Measurements from ENCODE around the gene UBXN11. TPM values are rescaled to one million over a fixed set of nuclear protein-coding genes. Genes with fewer than 3 reads are reported as not detected.

UBXN11 gene
- total and polyA plus RNA-seq, 2 of the 13 experiments (the other 11 are each of a cell fraction or from before 2014, with no cell fraction given): 9.3 to 10.4 TPM

Other genes starting within 250 kb of the UBXN11 start
- not detected in 2 replicates for gene TRIM63, start 239.0 kb downstream of the UBXN11 start, total RNA-seq (2016; rRNA removed; fragmentation: Illumina TruSeq; extraction: Trizol)
- gene TRIM63, start 239.0 kb downstream of the UBXN11 start, polyA plus RNA-seq (2011; rRNA removed): not detected in 2 replicates
- 4.6 and 5.8 TPM in 2 replicates for gene PDIK1L, start 194.8 kb downstream of the UBXN11 start, total RNA-seq (2016; rRNA removed; fragmentation: Illumina TruSeq; extraction: Trizol)
- gene PDIK1L, start 194.8 kb downstream of the UBXN11 start, polyA plus RNA-seq (2011; rRNA removed): 1.2 and 1.9 TPM in 2 replicates
- gene FAM110D, start 147.6 kb downstream of the UBXN11 start, total RNA-seq (2016; rRNA removed; fragmentation: Illumina TruSeq; extraction: Trizol): not detected in 2 replicates
- not detected in 2 replicates for gene FAM110D, start 147.6 kb downstream of the UBXN11 start, polyA plus RNA-seq (2011; rRNA removed)
- not detected in 2 replicates for gene C1orf232, start 137.7 kb downstream of the UBXN11 start, total RNA-seq (2016; rRNA removed; fragmentation: Illumina TruSeq; extraction: Trizol)
- gene C1orf232, start 137.7 kb downstream of the UBXN11 start, polyA plus RNA-seq (2011; rRNA removed): not detected in 2 replicates
- gene ZNF593, start 136.7 kb downstream of the UBXN11 start, total RNA-seq (2016; rRNA removed; fragmentation: Illumina TruSeq; extraction: Trizol): 55.8 and 59.3 TPM in 2 replicates
- gene ZNF593, start 136.7 kb downstream of the UBXN11 start, polyA plus RNA-seq (2011; rRNA removed): 37.3 and 43.0 TPM in 2 replicates
- not detected in 2 replicates for gene ZNF593OS, start 134.8 kb downstream of the UBXN11 start, total RNA-seq (2016; rRNA removed; fragmentation: Illumina TruSeq; extraction: Trizol)
- not detected in 2 replicates for gene ZNF593OS, start 134.8 kb downstream of the UBXN11 start, polyA plus RNA-seq (2011; rRNA removed)
- gene CNKSR1, start 129.1 kb downstream of the UBXN11 start, total RNA-seq (2016; rRNA removed; fragmentation: Illumina TruSeq; extraction: Trizol): 1.5 and 3.4 TPM in 2 replicates
- 8.9 and 9.7 TPM in 2 replicates for gene CNKSR1, start 129.1 kb downstream of the UBXN11 start, polyA plus RNA-seq (2011; rRNA removed)
- gene CATSPER4, start 116.0 kb downstream of the UBXN11 start, total RNA-seq (2016; rRNA removed; fragmentation: Illumina TruSeq; extraction: Trizol): not detected in 2 replicates
- not detected in 2 replicates for gene CATSPER4, start 116.0 kb downstream of the UBXN11 start, polyA plus RNA-seq (2011; rRNA removed)
- gene CEP85, start 72.4 kb downstream of the UBXN11 start, total RNA-seq (2016; rRNA removed; fragmentation: Illumina TruSeq; extraction: Trizol): 22.4 and 26.7 TPM in 2 replicates
- 16.1 and 16.9 TPM in 2 replicates for gene CEP85, start 72.4 kb downstream of the UBXN11 start, polyA plus RNA-seq (2011; rRNA removed)
- 12.2 and 13.4 TPM in 2 replicates for gene SH3BGRL3, start 26.6 kb downstream of the UBXN11 start, total RNA-seq (2016; rRNA removed; fragmentation: Illumina TruSeq; extraction: Trizol)
- 11.4 and 11.5 TPM in 2 replicates for gene SH3BGRL3, start 26.6 kb downstream of the UBXN11 start, polyA plus RNA-seq (2011; rRNA removed)
- not detected in 2 replicates for gene CD52, start 11.3 kb upstream of the UBXN11 start, total RNA-seq (2016; rRNA removed; fragmentation: Illumina TruSeq; extraction: Trizol)
- 0.32 and 0.93 TPM in 2 replicates for gene CD52, start 11.3 kb upstream of the UBXN11 start, polyA plus RNA-seq (2011; rRNA removed)
- gene CRYBG2, start 47.5 kb upstream of the UBXN11 start, total RNA-seq (2016; rRNA removed; fragmentation: Illumina TruSeq; extraction: Trizol): 0.39 and 1.3 TPM in 2 replicates
- gene CRYBG2, start 47.5 kb upstream of the UBXN11 start, polyA plus RNA-seq (2011; rRNA removed): 2.9 and 4.7 TPM in 2 replicates
- not detected in 2 replicates for gene ZNF683, start 66.1 kb upstream of the UBXN11 start, total RNA-seq (2016; rRNA removed; fragmentation: Illumina TruSeq; extraction: Trizol)
- not detected in 2 replicates for gene ZNF683, start 66.1 kb upstream of the UBXN11 start, polyA plus RNA-seq (2011; rRNA removed)
- 0.04 TPM in 1 of 2 replicates, not detected in the other for gene LIN28A, start 104.2 kb upstream of the UBXN11 start, total RNA-seq (2016; rRNA removed; fragmentation: Illumina TruSeq; extraction: Trizol)
- 0.01 TPM in 1 of 2 replicates, not detected in the other for gene LIN28A, start 104.2 kb upstream of the UBXN11 start, polyA plus RNA-seq (2011; rRNA removed)
- 26.5 and 28.3 TPM in 2 replicates for gene DHDDS, start 125.7 kb upstream of the UBXN11 start, total RNA-seq (2016; rRNA removed; fragmentation: Illumina TruSeq; extraction: Trizol)
- gene DHDDS, start 125.7 kb upstream of the UBXN11 start, polyA plus RNA-seq (2011; rRNA removed): 18.3 and 18.9 TPM in 2 replicates
- gene HMGN2, start 165.8 kb upstream of the UBXN11 start, total RNA-seq (2016; rRNA removed; fragmentation: Illumina TruSeq; extraction: Trizol): 343 and 366 TPM in 2 replicates
- gene HMGN2, start 165.8 kb upstream of the UBXN11 start, polyA plus RNA-seq (2011; rRNA removed): 40.5 and 63.4 TPM in 2 replicates
- gene RPS6KA1, start 223.1 kb upstream of the UBXN11 start, total RNA-seq (2016; rRNA removed; fragmentation: Illumina TruSeq; extraction: Trizol): 24.0 and 24.2 TPM in 2 replicates
- gene RPS6KA1, start 223.1 kb upstream of the UBXN11 start, polyA plus RNA-seq (2011; rRNA removed): 19.6 and 22.1 TPM in 2 replicates